NOMO-1 treated with dmso at 0.1 percent for 144 hours (cell line): ENCODE results near the gene FAM193A.
"Not testable (repeated sequence)": the region's sequence is repeated elsewhere in the genome, so short reads cannot be mapped to it uniquely, and the experiment has no call there.

ENCODE experiments used
- DNase-seq: peaks from one replicate; lab custom pipeline; 2025; ENCODE audit not compliant: unreplicated experiment; lab: John Stamatoyannopoulos, UW

FAM193A gene

DNA sequence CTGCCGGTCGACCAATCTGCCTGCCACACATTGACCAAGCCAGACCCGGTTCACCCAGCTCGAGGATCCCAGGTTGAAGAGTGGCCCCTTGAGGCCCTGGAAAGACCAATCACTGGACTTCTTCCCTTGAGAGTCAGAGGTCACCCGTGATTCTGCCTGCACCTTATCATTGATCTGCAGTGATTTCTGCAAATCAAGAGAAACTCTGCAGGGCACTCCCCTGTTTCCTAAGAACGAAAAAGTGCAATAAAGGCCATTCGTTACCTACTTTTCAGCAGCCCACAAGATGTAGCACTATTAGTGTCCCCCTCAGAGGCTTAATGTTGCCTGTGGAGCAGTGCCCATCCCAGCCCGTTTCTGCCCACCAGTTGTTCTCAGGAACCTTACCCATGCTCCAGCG lies 22.3 kb upstream of the FAM193A start:
- not testable (repeated sequence) for DNase-seq

DNA sequence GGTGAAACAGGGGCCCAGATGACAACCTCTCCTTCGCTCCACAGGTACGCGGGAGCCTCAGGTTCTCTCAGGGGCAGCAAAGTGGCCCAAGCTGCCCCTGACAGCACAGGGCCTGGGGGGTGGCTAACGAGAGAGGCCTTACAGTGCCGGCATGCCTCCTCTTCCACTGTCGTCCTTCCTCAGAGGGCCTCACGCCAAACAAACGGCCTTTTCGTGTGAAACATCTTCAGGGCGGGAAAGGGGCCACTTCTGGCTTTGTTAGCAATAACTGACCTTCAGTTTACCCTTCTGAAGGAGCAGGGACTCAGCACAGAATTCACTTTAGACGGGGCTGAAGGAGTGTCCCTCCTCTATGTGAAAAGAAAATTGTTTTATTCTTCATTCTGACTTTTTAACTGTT lies 21.5 kb upstream of the FAM193A start:
- not testable (repeated sequence) for DNase-seq

DNA sequence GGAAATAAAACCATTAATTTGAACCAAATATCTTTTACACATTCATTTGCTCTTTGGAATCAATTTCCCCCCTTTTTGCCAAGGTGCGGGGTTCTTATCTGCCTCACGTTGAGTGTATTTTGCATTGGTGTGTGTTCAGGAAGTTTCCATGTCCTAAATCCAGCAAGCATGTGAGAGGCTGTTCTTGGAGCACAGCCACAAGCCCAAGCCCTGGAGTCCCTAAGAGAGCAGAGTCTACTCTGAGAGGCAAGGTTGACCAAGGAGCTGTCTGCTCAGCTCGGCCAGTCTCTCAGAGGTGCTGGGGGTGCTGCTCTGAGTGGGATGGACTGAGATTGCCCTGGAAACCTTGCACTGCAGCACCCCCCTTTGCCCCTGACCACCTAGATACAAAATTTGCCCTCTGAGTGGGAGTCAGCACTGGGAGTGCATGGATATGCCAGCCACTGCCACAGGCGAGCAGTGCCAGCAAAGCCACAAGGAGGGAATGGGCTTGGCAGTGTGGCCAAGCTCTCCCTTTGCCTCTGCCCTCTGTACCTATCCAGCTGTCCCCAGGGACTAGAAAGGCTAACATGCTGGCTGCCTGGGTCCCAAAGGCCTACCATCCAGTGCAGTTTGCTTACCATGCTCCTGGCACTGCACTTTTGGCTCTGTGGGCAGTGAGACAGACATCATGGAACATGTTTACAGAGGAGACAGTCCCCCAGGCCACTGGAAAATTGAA lies 20.5 kb upstream of the FAM193A start:
- DNase-seq: no peak

DNA sequence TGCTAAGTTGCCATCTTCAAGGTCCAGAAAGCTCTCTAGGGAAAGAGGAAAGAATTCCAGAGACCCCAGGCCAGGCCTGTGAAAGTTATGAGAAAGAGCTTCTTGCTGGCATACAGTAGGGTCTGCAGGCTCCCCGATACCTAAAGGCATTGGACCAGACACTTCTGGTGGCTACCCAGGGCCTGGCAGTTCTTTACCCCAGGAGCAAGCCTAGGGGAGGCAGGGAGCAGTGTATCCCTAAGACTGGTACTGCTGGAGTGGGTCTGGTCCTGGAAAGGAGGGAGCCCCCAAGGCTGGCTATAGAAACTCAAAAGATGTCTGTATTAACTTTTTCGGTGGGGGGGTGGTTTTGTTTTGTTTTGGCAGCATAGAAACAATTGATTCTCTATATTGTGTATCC lies 19.8 kb upstream of the FAM193A start:
- DNase-seq: no peak

DNA sequence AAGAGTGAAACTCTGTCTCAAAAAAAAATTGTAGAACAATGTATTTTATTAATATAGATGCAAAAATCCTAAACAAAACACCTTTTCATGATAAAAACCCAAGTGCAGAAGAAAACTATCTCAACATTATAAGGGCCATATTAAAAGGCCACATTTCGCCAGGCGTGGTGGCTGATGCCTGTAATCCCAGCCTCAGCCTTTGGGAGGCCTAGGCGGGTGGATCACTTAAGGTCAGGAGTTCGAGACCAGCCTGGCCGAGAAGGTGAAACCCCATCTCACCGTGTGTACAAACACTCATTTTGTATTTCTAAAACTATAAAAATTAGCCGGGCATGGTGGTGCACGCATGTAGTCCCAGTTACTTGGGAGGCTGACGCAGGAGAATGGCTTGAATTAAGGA lies 9.9 kb upstream of the FAM193A start:
- DNase-seq: no peak

DNA sequence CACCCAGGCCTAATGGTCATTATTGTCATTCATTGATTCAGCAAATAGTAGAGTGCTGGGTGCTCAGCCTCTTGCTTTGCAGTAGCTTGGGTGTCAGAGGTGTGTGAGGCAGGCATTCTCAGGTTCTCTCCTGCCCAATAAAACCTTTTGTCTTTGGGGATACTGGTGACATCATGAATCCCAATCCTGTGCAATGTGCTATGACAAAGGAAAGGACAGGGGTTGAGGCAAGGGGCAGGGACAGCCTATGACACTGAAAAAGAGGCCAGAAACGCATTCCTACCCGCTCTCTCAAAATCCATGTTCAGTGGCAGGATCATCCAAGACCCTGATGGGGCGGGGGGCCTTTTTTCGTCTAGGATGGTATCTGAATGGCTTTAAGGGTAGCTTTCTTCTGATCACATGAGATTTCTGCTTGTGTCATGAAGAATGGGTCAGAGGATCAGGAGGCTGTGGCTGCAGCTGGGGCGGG lies 1.5 kb upstream of the FAM193A start:
- DNase-seq: no peak

DNA sequence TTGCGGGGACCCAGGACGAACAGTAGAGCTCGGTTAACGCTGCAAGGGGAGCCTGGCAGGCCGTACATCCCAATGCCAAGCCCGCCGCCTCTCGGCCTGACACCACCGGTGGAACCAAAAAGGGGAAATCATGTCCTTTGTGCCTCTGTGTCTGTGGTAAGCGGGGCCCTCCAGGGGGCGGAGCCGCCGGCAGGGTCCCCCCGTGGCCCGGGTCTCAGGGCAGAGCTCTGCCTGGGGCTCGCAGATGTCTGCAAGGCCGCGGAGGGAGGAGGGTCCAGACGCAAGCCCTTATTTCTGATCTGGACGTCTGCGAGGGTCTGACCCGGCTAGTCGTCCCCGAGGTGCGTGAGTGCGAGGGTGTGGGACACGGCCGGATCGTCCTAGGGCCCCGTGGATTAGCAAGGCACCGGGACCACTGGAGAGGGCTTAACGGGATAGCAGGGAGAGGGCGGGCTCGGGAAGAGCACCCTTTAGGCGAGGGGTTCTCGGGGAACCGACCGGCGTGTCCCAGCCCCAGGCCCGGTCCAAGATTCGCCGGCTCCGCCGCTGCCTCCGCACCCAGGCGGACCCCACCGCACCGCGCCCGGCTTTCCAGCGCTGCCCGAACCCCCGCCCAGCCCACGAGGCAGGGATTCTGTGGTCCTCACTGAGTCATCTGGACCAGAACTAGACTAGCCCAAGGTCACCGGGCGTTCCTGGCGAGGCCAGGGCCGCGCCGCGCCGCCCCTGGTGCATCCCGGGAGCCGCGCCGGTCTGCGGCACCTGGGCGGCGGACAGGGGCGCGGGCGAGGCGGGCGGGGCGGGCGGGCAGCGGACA lies 863 bp upstream of the FAM193A start:
- DNase-seq: peak; percentile 71

DNA sequence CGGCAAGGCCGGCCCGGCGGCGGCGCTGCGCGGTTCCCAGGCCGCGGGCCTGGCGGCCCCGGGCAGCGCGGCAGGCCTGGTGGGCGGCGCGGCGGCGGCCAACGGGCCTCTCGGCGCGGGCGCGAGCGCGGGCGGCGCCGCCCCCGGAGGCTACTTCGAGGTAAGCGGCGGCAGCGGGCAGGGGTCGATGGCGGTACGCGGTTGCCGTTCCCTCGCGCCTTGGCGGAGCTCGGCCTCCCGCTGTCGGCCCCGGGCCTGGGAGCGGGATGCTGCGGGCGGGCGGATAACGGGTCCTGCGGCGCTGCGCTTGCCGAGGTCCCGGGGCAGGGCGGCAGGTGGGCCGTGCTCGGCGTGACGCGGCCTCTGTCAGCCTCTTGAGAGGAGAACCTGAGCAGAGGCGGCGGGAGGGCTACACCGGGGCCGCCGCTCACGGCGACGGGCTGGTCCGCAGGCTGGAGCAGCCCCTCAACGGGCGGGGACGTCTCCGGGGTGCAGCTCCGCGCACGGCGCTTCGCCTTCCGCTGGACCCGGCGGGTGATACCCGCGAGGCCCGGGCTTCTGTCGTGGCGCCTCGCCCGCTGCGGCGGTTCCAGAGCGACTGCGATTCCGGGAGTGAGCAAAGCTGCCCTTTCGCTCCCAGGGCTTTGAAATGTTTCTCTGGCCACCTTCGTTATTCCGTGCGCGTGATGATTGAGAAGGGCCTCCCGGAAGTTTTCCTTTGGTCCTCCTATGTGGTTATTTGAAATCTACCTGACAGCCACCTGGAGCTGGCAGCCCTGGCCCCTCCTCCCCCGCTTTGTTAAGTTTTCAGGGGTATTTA lies 774 bp downstream of the FAM193A start:
- DNase-seq: no peak

DNA sequence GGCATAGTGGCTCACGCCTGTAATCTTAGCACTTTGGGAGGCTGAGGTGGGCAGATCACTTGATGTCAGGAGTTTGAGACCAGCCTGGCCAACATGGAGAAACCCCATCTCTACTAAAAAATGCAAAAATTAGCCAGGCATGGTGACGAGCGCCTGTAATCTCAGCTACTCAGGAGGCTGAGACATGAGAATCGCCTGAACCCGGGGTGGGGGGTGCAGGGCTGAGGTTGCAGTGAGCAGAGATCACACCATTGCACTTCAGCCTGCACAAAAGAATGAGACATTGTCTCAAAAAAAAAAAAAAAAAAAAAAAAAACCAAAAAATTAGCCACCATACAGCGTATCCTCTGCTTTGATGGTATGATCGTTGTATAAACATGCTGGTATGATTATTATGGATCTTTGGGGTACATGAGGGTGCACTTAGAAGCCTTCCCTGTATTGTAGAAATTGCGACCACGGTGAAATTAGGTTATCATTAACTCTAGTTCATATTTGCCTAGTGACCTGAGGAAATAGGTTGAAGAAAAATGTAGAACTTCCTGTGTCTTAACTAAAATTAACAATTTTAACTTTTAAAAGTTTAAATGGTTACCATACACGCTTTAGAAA lies 7.2 kb downstream of the FAM193A start:
- DNase-seq: not testable (repeated sequence)

DNA sequence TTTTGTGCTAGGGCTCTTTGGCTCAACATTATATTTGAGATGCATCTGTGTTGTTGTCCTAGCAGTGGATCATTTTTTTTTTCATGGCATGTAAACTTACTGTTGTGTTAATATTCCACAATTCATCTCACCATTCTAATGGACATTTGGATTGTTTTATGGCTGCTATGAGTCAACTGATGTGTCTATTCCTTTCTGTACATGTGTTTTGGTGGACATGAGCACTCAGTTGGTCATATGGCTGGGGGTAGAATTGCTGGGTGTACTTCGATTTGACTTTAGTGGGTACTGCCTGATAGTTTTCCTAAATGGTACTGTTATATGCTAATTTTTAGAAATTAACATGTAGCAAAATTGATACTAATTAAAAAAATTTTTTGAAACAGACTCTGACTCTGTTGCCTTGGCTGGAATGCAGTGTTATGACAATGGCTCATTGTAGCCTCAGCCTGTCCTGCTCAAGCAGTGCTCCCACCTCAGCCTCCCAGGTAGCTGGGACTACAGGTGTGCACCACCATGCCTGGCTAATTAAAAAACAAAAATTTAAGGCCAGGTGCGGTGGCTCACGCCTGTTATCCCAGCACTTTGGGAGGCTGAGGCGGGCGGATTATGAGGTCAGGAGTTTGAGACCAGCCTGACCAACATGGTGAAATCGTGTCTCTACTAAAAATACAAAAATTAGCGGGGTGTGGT lies 9.0 kb downstream of the FAM193A start:
- no peak for DNase-seq

DNA sequence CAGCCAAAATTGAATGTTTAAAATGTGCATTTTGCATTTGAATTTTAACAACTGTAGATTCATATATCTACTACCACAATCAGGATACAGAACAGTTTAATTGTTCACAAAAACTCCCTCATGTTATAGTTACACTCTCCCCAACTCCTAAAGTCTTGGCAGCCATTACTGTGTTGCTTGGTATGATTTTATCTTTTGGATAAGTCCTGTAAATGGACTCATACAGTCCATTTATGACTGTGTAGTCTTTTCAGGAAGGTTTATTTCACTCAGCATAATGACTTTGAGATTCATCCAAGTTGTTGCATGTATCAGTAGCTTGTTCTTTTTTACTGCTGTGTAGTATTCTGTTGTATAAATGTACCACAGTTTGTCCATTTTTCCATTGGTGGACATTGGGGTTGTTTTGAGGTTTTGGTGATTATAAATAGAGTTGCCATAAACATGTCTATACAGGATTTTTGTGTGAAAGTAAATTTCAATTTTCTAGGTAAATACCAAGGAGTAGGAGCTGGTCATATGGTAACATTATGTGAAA lies 9.9 kb downstream of the FAM193A start:
- no peak for DNase-seq

DNA sequence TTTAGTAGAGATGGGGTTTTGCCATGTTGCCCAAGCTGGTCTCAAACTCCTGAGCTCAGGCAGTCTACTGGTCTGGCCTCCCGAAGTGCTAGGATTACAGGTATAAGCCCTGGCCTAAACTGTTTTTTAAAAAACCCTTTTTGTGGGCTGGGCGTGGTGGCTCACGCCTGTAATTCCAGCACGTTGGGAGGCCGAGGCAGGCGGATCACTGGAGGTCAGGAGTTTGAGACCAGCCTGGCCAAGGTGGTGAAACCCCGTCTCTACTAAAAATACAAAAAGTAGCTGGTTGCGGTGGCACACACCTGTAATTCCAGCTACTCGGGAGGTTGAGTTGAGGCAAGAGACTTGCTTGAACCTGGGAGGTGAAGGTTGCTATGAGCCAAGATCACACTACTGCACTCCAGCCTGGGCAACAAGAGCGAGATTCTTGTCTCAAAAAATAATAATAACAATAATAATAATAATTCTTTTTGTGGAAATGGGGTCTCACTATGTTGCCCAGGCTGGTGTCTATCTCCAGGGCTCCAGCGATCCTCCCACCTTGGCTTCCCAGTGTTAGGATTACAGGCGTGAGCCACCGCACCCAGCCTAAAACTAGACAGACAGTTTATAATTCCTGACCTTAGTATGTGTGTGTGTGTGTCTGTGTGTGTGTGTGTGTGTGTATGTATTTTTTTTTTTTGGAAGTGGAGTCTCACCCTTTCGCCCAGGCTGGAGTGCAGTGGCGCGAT lies 10.7 kb downstream of the FAM193A start:
- not testable (repeated sequence) for DNase-seq

DNA sequence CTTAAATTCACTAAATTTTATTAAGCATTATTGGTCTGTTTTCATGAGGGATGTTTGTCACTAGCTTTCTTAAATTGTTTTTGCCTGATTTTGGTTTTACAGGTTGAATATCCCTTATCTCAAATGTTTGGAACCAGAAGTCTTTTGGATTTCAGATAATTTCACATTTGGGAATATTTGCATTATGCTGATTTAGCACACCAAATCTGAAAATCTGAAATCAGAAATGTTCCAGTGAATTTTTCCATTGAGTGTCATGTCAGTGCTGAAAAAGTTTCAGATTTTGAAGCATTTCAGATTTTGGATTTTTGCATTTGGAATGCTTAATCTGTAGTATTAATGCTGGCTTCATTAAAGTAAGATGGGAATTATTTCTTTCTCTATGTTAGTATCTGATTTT lies 14.7 kb downstream of the FAM193A start:
- no peak for DNase-seq

DNA sequence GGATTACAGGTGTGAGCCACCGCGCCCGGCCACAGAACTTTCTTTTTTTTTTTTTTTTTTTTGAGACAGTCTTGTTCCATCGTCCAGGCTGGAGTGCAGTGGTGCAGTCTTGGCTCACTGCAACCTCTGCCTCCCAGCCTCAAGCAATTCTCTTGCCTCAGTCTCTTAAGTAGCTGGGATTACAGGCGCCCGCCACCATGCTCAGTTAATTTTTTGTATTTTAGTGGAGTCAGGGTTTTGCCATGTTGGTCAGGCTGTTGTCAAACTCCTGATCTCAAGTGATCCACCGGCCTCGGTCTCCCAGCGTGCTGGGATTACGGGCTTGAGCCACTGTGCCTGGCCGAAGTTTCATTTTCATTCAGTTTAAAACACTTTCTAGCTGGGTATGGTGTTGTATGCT lies 16.4 kb downstream of the FAM193A start:
- no peak for DNase-seq

DNA sequence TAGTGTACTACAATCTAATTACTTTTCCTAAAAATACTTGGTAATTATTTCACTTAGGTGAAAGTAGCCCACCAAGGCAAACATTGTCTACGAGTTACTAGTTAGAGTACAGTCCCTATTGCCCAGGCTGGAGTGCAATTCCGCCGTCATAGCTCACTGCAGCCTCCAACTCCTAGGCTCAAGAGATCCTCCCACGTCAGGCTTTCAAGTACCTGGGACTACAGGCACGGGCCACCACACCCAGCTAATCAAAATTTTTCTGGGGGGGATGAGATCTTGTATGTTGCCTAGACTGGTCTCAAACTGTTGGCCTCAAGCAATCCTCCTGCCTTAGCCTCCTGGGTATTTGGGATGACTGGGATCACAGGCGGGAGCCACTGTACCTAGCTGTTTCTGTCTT lies 21.9 kb downstream of the FAM193A start:
- DNase-seq: no peak

DNA sequence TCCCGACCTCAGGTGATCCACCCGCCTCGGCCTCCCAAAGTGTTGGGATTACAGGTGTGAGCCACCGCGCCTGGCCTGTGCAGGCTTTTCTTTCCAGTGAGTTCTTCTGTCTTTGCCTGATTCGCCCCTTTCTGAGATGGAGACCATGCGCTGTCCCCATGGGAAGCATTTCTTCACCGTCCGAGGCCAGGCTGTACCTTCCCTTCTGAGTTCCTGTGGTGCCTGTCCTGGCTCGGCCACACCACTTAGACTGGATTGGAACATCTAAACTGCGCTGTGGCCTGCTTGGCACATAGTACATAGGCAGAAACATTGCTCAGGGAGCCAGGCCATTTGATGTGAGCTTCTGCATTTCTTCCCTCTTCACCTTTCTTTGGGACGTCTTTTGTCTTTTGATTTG lies 23.7 kb downstream of the FAM193A start:
- DNase-seq: no peak

DNA sequence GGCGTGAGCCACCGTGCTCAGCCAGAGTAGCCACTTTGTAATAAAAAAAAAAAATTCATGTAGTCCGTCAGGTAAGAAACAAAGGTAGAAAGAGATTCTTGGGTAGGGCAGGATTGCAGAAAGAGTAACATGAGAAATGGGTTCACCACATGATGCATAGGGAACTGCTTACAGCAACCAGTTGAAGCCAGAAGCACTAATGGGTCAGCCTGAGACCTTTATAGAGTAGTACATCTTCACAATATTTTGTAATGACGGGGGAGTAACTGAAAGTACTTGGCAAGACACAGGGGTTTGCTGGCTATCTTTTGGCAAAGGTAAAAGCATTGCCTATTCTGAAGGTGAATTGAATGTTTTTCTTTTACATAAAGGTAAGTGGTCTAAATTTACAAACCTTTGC lies 29.1 kb downstream of the FAM193A start:
- DNase-seq: no peak

DNA sequence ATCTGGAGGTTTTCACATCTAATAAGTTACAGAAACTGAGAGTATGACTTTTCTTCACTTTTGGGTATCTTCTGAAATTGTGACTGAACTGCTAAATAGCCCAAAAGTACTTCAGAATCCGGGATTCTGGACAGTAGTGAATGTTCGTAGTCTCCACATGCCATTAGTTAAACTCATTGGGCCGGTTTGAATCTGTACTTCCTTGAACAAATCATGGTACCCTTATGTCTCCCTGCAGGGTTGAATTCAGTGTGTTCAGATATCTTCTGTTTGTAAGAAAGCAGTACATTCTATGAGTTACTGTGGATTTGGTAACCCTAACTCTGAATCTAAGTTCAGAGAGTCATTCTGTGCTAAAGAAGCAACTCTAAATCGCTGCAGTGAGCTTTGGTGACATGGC lies 33.6 kb downstream of the FAM193A start:
- DNase-seq: no peak

DNA sequence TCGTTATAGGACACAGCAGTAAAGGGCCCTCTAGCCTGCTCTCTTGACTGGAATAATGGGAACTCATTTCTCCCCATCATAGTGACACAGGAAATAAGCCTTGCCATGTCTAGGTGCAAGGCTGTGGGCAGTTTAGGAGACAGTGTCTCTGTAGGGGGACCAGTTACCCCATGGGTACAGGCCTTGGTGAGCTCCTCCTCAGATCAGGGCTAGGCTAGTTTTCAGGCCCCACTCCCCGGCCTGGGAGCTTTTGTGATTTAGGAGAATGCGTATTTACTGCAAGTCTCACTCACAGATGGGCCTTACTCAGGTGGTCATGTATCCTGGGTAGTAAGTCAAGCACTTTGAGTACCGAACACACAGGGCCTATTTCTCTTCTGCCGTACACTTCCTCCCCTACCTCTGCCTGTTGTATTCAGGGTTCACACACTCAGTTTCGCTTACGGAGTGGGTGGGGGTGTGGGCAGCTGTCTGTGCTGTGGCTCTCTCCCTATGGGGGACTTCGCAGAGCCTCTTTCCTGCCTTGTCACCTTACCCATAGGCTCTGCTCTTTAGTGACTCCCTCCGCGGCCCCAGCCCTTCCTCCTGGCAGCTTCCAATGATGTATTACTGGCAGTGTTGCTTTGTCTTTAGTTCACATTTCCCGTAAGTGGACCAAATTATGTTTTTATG lies 34.2 kb downstream of the FAM193A start:
- no peak for DNase-seq
